SK-N-SH treated with all-trans-retinoic acid at 6 μM for 48 hours (cell line): ENCODE data around the gene OR52W1.

ENCODE experiments used
- ARNTL ChIP-seq: fragments of 450-650 bp; formaldehyde crosslinking; IDR thresholded peaks from 2 replicates; pipeline ENCODE4 v1.5.0; 2020; ENCODE audit warnings: low read depth, mild to moderate bottlenecking, moderate library complexity, borderline replicate concordance
- CSDC2 ChIP-seq: fragments of 250-450 bp; sonication (Bioruptor Pico); IDR thresholded peaks from 2 replicates; pipeline ENCODE4 v1.5.0; 2020; ENCODE audit warnings: mild to moderate bottlenecking, moderate library complexity
- RARB ChIP-seq: fragments of 250-450 bp; sonication (Bioruptor Pico); IDR thresholded peaks from 2 replicates; pipeline ENCODE4 v1.8.0; 2021; ENCODE audit warnings: mild to moderate bottlenecking, moderate library complexity
- ZC3H10 ChIP-seq: fragments of 250-450 bp; sonication (Bioruptor Pico); IDR thresholded peaks from 2 replicates; pipeline ENCODE4 v1.5.1; 2021; ENCODE audit warnings: mild to moderate bottlenecking, moderate library complexity
- ZFP3 ChIP-seq: fragments of 250-450 bp; sonication (Bioruptor Pico); IDR thresholded peaks from 2 replicates; pipeline ENCODE4 v1.5.0; 2020; ENCODE audit warnings: mild to moderate bottlenecking, moderate library complexity
- ZNF565 ChIP-seq: fragments of 450-650 bp; formaldehyde crosslinking; conservative IDR thresholded peaks from 2 replicates; pipeline ENCODE4 v1.5.0; 2020; ENCODE audit warnings: low read depth, mild to moderate bottlenecking, moderate library complexity
- ZNF70 ChIP-seq: fragments of 450-650 bp; formaldehyde crosslinking; IDR thresholded peaks from 2 replicates; pipeline ENCODE4 v1.5.0; 2020; ENCODE audit warnings: mild to moderate bottlenecking, moderate library complexity
- TF ChIP-seq, protein P1 (sequence below): fragments of 250-450 bp; sonication (Bioruptor Pico); IDR thresholded peaks from 2 replicates; pipeline ENCODE4 v1.5.1; 2021; ENCODE audit warnings: mild to moderate bottlenecking, moderate library complexity
- TF ChIP-seq, protein P2 (sequence below): fragments of 250-450 bp; sonication (Bioruptor Pico); IDR thresholded peaks from 2 replicates; pipeline ENCODE4 v1.8.0; 2020; ENCODE audit warnings: mild to moderate bottlenecking, moderate library complexity, borderline replicate concordance

DNA sequence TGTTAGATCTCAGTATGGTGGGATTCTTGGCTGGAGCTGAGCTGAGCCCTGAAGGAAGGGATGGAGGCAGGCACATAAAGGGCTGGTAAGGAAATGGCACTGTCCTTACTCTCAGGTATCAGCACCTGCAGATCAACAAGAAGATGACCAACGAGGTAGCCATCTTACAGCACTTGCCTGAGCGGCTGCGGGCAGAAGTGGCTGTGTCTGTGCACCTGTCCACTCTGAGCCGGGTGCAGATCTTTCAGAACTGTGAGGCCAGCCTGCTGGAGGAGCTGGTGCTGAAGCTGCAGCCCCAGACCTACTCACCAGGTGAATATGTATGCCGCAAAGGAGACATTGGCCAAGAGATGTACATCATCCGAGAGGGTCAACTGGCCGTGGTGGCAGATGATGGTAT, 42.3 kb downstream of the OR52W1 start:
- TF ChIP-seq ARNTL (CRISPR knock-in tag) (no peak), ZNF70 (no peak), ZFP3 (CRISPR knock-in tag) (no peak), ZNF565 (no peak), CSDC2 (CRISPR knock-in tag) (no peak), ZC3H10 (CRISPR knock-in tag) (no peak), RARB (no peak)
- TF ChIP-seq, protein P1, sequence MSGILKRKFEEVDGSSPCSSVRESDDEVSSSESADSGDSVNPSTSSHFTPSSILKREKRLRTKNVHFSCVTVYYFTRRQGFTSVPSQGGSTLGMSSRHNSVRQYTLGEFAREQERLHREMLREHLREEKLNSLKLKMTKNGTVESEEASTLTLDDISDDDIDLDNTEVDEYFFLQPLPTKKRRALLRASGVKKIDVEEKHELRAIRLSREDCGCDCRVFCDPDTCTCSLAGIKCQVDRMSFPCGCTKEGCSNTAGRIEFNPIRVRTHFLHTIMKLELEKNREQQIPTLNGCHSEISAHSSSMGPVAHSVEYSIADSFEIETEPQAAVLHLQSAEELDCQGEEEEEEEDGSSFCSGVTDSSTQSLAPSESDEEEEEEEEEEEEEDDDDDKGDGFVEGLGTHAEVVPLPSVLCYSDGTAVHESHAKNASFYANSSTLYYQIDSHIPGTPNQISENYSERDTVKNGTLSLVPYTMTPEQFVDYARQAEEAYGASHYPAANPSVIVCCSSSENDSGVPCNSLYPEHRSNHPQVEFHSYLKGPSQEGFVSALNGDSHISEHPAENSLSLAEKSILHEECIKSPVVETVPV (CRISPR knock-in tag) = no peak
- TF ChIP-seq, protein P2, sequence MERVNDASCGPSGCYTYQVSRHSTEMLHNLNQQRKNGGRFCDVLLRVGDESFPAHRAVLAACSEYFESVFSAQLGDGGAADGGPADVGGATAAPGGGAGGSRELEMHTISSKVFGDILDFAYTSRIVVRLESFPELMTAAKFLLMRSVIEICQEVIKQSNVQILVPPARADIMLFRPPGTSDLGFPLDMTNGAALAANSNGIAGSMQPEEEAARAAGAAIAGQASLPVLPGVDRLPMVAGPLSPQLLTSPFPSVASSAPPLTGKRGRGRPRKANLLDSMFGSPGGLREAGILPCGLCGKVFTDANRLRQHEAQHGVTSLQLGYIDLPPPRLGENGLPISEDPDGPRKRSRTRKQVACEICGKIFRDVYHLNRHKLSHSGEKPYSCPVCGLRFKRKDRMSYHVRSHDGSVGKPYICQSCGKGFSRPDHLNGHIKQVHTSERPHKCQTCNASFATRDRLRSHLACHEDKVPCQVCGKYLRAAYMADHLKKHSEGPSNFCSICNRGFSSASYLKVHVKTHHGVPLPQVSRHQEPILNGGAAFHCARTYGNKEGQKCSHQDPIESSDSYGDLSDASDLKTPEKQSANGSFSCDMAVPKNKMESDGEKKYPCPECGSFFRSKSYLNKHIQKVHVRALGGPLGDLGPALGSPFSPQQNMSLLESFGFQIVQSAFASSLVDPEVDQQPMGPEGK (CRISPR knock-in tag) = no peak
